A549 (cell line): Measurements from ENCODE around the gene CPT1B. TPM values are rescaled to one million over a fixed set of nuclear protein-coding genes. Genes with fewer than 3 reads are reported as not detected.

Experiments
- ATAC-seq, 2 experiments: fragments of 200-7000 bp in 1 of 2; fragments of >200 bp in 1 of 2; cut with Nextera tagmentation in 1 of 2; cut with Tn5 transposase in 1 of 2; 3 replicates each; pipeline versions ENCODE4 v1.8.0 to v1.9.1; 2018 to 2020; ENCODE audit warnings: mild to moderate bottlenecking in 1 of 2, moderate library complexity in 1 of 2
- CTCF ChIA-PET: fragments of 300-600 bp; sonication (Branson Sonifier 250); formaldehyde crosslinking; extraction: SDS; loops from one replicate; lab custom pipeline; 2021; ENCODE audit warnings: antibody characterized with exemption, inconsistent platforms; lab: Yijun Ruan, JAX
- POLR2A ChIA-PET: fragments of 350-600 bp; formaldehyde crosslinking; extraction: SDS; loops from one replicate; lab custom pipeline; 2021; ENCODE audit warnings: antibody characterized with exemption, inconsistent platforms; lab: Yijun Ruan, JAX
- DNase-seq, 2 experiments: peaks; one replicate each; pipeline versions ENCODE4 v3.0.0 to v3.0.0-alpha.2; 2011 to 2016; ENCODE audit warnings: low read depth in 1 of 2, low spot score in 1 of 2
- FAIRE-seq: peaks from 2 replicates; lab custom pipeline; 2011; peaks lifted over from hg19 to GRCh38; lab: Jason Lieb, UNC
- H3K27ac ChIP-seq, 2 experiments: fragments of >200 bp; sonication (Bioruptor Twin); formaldehyde crosslinking; 3 replicates each; pipeline ENCODE4 v1.5.1; 2016 to 2017
- H3K4me1 ChIP-seq: fragments of >200 bp; sonication (Bioruptor Twin); formaldehyde crosslinking; 3 replicates; pipeline ENCODE4 v1.6.1; 2016
- H3K4me2 ChIP-seq: fragments of >200 bp; sonication (Bioruptor Twin); formaldehyde crosslinking; 3 replicates; pipeline ENCODE4 v1.6.1; 2016
- H3K4me3 ChIP-seq: fragments of >200 bp; sonication (Bioruptor Twin); formaldehyde crosslinking; 3 replicates; pipeline ENCODE4 v1.5.1; 2016
- H3K9me3 ChIP-seq: fragments of >200 bp; sonication (Bioruptor Twin); formaldehyde crosslinking; 3 replicates; pipeline ENCODE4 v1.6.1; 2016
- CHD4 ChIP-seq: fragments of 200-600 bp; sonication (generic); IDR thresholded peaks from 2 replicates; pipeline ENCODE4 v1.6.1; 2016; ENCODE audit warnings: antibody characterized with exemption, mild to moderate bottlenecking, borderline replicate concordance
- EHF ChIP-seq: fragments of 250-450 bp; sonication (Bioruptor Pico); IDR thresholded peaks from 2 replicates; pipeline ENCODE4 v1.5.0; 2020; ENCODE audit warnings: mild to moderate bottlenecking
- ESRRA ChIP-seq: fragments of 150-350 bp; IDR thresholded peaks from 2 replicates; pipeline ENCODE4 v1.6.1; 2014; ENCODE audit warnings: mild to moderate bottlenecking, low read length, borderline replicate concordance
- FOSL2 ChIP-seq, 2 experiments: fragments of 450-650 bp in 1 of 2; fragments of >200 bp in 1 of 2; sonication (Bioruptor Twin) in 1 of 2; formaldehyde crosslinking; IDR thresholded peaks; 2 replicates each; pipeline versions ENCODE4 v1.5.0 to v1.6.1; 2016 to 2020; ENCODE audit warnings: mild to moderate bottlenecking in 1 of 2, moderate library complexity in 1 of 2
- HDAC2 ChIP-seq: fragments of 200-600 bp; sonication (generic); IDR thresholded peaks from 2 replicates; pipeline ENCODE4 v1.6.1; 2016
- HEYL ChIP-seq: fragments of 250-450 bp; sonication (Bioruptor Pico); IDR thresholded peaks from 2 replicates; pipeline ENCODE4 v1.8.0; 2021; ENCODE audit warnings: mild to moderate bottlenecking, moderate library complexity
- KDM1A ChIP-seq: fragments of 200-600 bp; sonication (generic); IDR thresholded peaks from 2 replicates; pipeline ENCODE4 v1.6.1; 2016; ENCODE audit warnings: low read depth, mild to moderate bottlenecking
- RARB ChIP-seq: fragments of 250-450 bp; sonication (Bioruptor Pico); IDR thresholded peaks from 2 replicates; pipeline ENCODE4 v1.8.0; 2021; ENCODE audit warnings: mild to moderate bottlenecking, moderate library complexity
- RNF2 ChIP-seq: fragments of 200-600 bp; sonication (generic); IDR thresholded peaks from 2 replicates; pipeline ENCODE4 v1.6.1; 2016; ENCODE audit warnings: low read depth, mild to moderate bottlenecking, antibody characterized with exemption, moderate library complexity, borderline replicate concordance
- ZFP36 ChIP-seq: fragments of 450-650 bp; IDR thresholded peaks from 2 replicates; pipeline ENCODE4 v1.6.1; 2014; ENCODE audit warnings: borderline replicate concordance; ENCODE audit not compliant: partially characterized antibody
- ZNF302 ChIP-seq: fragments of 250-450 bp; sonication (Bioruptor Pico); IDR thresholded peaks from 2 replicates; pipeline ENCODE4 v1.9.0; 2021; ENCODE audit warnings: inconsistent platforms, mild to moderate bottlenecking, moderate library complexity
- WGBS: methylation state at CpG from one replicate; pipeline ENCODE4 v1.1.6; 2017; ENCODE audit errors: missing lambda C conversion rate; 5-methylcytosine and 5-hydroxymethylcytosine counted together
- polyA minus RNA-seq: library from RNA; depleted of rRNA, polyadenylated mRNA; stranded (reverse); fragments of >200 nt; gene quantifications from 2 replicates; pipeline ENCODE4 v1.2.3, GENCODE V29; 2011; rRNA and poly(A)+ RNA removed
- polyA plus RNA-seq, 4 experiments: library from polyadenylated mRNA; depleted of rRNA in 3 of 4; stranded (reverse); fragments of >200 nt; fragmentation: RNase III in 1 of 4; extraction: RNeasy Plus Mini Kit Qiagen cat#74134 plus additional on column Dnase treatment in 1 of 4; gene quantifications; 2 replicates in 3 of 4; 3 replicates in 1 of 4; pipeline ENCODE4 v1.2.3, GENCODE V29; 2011 to 2017
- TF ChIP-seq, protein P1 (sequence below): fragments of >200 bp; sonication (Bioruptor Twin); formaldehyde crosslinking; IDR thresholded peaks from 3 replicates; pipeline ENCODE4 v1.6.1; 2016
- TF ChIP-seq, protein P2 (sequence below): fragments of 150-350 bp; IDR thresholded peaks from 2 replicates; pipeline ENCODE4 v1.6.1; 2014; ENCODE audit warnings: low read depth, mild to moderate bottlenecking, low read length
- TF ChIP-seq, protein P3 (sequence below): fragments of 250-450 bp; sonication (Bioruptor Pico); IDR thresholded peaks from 2 replicates; pipeline ENCODE4 v1.5.0; 2020; ENCODE audit warnings: low read depth, mild to moderate bottlenecking, moderate library complexity
- TF ChIP-seq, protein P4 (sequence below): IDR thresholded peaks from 2 replicates; pipeline ENCODE4 v1.6.1; 2012

CPT1B gene
- polyA plus RNA-seq (2011; rRNA removed): 12.1 and 16.5 TPM in 2 replicates
- polyA plus RNA-seq (2012; cell fraction: cytosol; rRNA removed): 15.9 and 16.1 TPM in 2 replicates
- polyA plus RNA-seq (2012; cell fraction: nucleus; rRNA removed): 137 and 142 TPM in 2 replicates
- 21.1 to 27.5 TPM (median 26.5 TPM) in 3 replicates for polyA plus RNA-seq (2017; fragmentation: RNase III; extraction: RNeasy Plus Mini Kit Qiagen cat#74134 plus additional on column Dnase treatment)
- polyA minus RNA-seq: 4.6 and 6.1 TPM in 2 replicates

DNA sequence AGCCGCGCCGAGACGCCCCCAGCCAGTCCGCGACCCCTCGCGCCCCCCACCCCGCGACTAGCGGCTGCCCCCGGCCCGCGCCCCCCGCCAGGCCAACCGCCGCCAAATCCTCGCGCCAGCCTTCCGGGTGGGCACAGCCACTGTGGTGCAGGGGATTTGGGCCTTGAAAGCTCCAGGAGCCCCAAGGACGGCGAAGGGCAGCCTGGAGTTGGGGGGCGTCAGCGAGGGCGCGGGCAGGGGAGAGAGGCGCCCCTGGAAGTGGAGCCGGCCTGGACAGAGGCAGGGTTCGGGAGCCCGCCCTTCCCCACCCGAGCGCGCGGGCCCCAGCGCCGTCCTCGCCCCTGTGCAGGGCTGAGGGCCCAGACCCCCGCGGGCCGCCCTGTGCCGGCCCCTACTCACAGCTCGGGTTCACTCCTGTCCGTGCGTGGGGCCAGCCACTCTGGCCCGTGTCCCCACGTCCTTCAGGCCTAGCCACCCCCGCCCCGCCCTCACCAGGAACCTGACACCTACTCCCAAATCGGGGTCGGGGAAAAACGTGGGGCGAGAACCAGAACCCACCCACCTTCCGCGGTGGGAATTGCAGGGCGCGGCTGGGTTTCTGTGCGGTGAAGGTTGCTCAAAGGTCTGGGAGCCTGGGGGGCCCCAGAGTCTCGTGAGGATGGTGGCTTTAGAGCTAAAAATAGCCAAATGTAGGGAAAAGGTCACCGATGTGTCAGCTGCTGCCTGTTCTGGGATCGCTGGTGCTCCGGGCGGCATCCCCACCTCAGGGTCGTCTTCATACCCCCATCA lies at the start of gene CPT1B:
CPT1B (minus strand) TSS at position 441 of the 789 bp plus-strand sequence. CDS start 512 bp downstream, outside the sequence.
- WGBS: 85% methylated on average over 25 of the region's 63 CpGs
- Histone ChIP-seq H3K27ac (no peak within 1 kb of the TSS), H3K9me3 (no peaks in the 10 kb centered on the region), H3K4me2 (no peak within 1 kb of the TSS), H3K4me3 (no peak within 1 kb of the TSS), H3K4me1 (peaks cover 7% of the 10 kb centered on the region; the same call in 1 of the 3 replicates)
- ChIA-PET CTCF (interaction anchor here (0.7 to 6.7 kb wide), 5 partner anchors 14 to 179 kb away, joined by 3 to 53 read pairs (median 4); partner anchors contain the start of genes SCO2 and SYCE3), POLR2A (no interaction called here)
- no peak for FAIRE-seq
- DNase-seq: no peak
- no peak for TF ChIP-seq ZFP36
- TF ChIP-seq HDAC2: no peak
- no peak for TF ChIP-seq ESRRA
- TF ChIP-seq, protein P1, sequence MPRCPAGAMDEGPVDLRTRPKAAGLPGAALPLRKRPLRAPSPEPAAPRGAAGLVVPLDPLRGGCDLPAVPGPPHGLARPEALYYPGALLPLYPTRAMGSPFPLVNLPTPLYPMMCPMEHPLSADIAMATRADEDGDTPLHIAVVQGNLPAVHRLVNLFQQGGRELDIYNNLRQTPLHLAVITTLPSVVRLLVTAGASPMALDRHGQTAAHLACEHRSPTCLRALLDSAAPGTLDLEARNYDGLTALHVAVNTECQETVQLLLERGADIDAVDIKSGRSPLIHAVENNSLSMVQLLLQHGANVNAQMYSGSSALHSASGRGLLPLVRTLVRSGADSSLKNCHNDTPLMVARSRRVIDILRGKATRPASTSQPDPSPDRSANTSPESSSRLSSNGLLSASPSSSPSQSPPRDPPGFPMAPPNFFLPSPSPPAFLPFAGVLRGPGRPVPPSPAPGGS: no peak
- TF ChIP-seq, protein P2, sequence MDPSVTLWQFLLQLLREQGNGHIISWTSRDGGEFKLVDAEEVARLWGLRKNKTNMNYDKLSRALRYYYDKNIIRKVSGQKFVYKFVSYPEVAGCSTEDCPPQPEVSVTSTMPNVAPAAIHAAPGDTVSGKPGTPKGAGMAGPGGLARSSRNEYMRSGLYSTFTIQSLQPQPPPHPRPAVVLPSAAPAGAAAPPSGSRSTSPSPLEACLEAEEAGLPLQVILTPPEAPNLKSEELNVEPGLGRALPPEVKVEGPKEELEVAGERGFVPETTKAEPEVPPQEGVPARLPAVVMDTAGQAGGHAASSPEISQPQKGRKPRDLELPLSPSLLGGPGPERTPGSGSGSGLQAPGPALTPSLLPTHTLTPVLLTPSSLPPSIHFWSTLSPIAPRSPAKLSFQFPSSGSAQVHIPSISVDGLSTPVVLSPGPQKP: no peak
- TF ChIP-seq CHD4: no peak
- TF ChIP-seq FOSL2 (IDR thresholded peaks at IDR 0.05): no peak
- no peak for TF ChIP-seq FOSL2 (CRISPR knock-in tag; IDR thresholded peaks at IDR 0.05)
- TF ChIP-seq KDM1A: no peak
- no peak for TF ChIP-seq RARB (CRISPR knock-in tag)
- no peak for TF ChIP-seq RNF2
- no peak for ATAC-seq

DNA sequence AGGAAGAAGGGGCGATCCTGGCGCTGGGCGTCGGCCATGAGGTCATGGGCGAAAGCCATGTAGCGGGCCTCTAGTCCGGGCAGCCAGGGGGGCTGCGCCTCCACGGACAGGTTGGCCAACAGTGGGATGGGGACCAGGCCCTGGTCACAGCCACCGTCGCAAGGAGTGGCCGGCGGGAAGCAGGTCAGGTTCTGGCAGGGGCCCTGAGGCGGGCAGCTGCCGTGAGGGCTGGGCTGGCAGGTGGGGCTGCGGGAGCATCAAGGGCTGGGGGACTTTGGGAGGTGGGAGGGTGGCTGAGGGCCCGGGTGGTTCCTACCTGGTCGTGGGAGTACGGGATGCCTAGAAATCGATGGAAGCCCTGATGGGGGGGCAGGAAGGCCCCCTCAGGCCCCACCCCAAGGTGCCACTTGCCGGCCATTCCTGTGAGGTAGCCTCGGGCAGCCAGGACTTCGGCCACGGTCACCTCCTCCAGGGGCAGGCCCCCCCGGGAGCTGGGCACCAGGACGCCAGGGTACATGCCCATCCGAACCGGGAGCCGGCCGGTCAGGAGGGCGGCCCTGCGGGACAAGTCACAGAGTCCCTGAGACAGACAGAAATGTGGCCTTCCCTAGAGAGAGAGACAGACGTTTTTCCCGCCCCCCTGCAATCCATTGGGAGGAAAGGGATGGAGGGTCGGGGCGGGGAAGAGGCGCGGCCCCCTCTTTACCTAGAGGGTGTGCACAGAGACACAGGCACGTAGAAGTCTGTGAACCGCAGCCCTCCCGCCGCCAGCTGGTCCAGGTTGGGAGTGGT lies 48.8 kb upstream of the CPT1B start:
- FAIRE-seq: no peak
- H3K4me2 ChIP-seq: peak overlapping the region; percentile 95
- peak in 1 of 2 experiments; percentile 24 for DNase-seq
- peak overlapping the region; percentile 62 for H3K4me3 ChIP-seq
- H3K4me1 ChIP-seq: peaks cover 10% of the 10 kb centered on the region; the same call in 2 of the 3 replicates
- ChIA-PET POLR2A (interaction anchor here (0.6 kb wide), 1 partner anchor 31 kb away, joined by 4 read pairs; no protein-coding TSS in a partner anchor), CTCF (interaction anchor here (0.7 to 1.8 kb wide), 7 partner anchors 8 to 161 kb away, joined by 3 to 11 read pairs (median 3); no protein-coding TSS in a partner anchor)
- ATAC-seq: no peak
- H3K9me3 ChIP-seq: no peaks in the 10 kb centered on the region
- peak overlapping the region; percentile 72 to 97 for H3K27ac ChIP-seq
- WGBS: 54% methylated on average over 24 of the region's 42 CpGs
- no peak for TF ChIP-seq ZNF302 (CRISPR knock-in tag)
- TF ChIP-seq, protein P3, sequence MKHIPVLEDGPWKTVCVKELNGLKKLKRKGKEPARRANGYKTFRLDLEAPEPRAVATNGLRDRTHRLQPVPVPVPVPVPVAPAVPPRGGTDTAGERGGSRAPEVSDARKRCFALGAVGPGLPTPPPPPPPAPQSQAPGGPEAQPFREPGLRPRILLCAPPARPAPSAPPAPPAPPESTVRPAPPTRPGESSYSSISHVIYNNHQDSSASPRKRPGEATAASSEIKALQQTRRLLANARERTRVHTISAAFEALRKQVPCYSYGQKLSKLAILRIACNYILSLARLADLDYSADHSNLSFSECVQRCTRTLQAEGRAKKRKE (CRISPR knock-in tag): no peak
- TF ChIP-seq EHF (CRISPR knock-in tag): no peak
- no peak for TF ChIP-seq HEYL (CRISPR knock-in tag)
- TF ChIP-seq, protein P4, sequence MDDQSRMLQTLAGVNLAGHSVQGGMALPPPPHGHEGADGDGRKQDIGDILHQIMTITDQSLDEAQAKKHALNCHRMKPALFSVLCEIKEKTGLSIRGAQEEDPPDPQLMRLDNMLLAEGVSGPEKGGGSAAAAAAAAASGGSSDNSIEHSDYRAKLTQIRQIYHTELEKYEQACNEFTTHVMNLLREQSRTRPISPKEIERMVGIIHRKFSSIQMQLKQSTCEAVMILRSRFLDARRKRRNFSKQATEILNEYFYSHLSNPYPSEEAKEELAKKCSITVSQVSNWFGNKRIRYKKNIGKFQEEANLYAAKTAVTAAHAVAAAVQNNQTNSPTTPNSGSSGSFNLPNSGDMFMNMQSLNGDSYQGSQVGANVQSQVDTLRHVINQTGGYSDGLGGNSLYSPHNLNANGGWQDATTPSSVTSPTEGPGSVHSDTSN: no peak
